ENCODE results near the gene RUNX2.

RUNX2 gene

DNA sequence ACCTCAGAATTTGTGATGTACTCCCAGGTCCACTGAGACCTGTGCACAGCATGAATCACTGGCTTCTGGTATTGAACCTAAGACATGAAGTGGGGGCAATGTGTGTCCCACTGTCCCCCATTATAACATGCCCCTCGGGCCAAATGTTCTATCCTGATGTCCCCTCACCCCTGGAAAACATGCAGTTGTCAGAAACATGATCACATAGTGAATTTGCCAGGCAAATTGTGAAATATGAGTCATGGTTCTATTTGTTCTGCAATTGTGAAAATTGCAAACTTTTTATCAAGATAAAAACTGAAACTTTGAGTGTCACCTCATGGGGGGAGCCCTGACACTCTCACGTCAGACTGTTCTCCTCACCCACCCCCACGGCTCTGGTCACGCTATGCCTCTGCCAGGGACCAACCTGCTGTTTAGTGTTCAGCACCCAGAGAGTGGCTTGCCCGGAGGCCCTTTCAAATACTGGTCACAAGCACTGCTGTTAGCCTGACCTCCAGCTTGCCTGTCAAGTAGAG, 382.2 kb downstream of the RUNX2 start:
- Histone ChIP-seq H2AK5ac (ENCODE audit: low read length) (no peak overlapping the region), H4K12ac (ENCODE audit: low read depth, low read length) (no peak overlapping the region), H3K79me1 (ENCODE audit: low read length) (no peaks in the 10 kb centered on the region), H2AFZ (ENCODE audit: insufficient read depth, low read length, poor library complexity) (no peak overlapping the region), H2BK120ac (ENCODE audit: insufficient read depth, low read length, poor library complexity) (no peak overlapping the region), H3K18ac (ENCODE audit: low read length) (no peak overlapping the region), H3K4ac (ENCODE audit: low read depth, low read length) (no peak overlapping the region), H3K4me3 (ENCODE audit: low read depth, low read length) (no peak overlapping the region), H3K4me2 (ENCODE audit: low read length) (no peak overlapping the region), H3K4me1 (ENCODE audit: control insufficient read depth in 1 of 2, insufficient read depth in 2 of 2, low read length in 2 of 2) (no peaks in the 10 kb centered on the region), H3K27me3 (ENCODE audit: insufficient read depth, low read length) (no peaks in the 10 kb centered on the region), H2BK12ac (ENCODE audit: low read length) (peak overlapping the region; percentile 61), H4K8ac (ENCODE audit: low read depth, low read length) (no peak overlapping the region), H3K23ac (ENCODE audit: low read length) (no peak overlapping the region), H2BK5ac (ENCODE audit: low read depth, low read length, poor library complexity) (no peak overlapping the region), H3K9ac (ENCODE audit: low read length) (no peak overlapping the region), H3K9me3 (ENCODE audit: insufficient read depth, low read depth, low read length) (no peaks in the 10 kb centered on the region), H3K14ac (ENCODE audit: low read length) (no peak overlapping the region), H4K91ac (ENCODE audit: low read depth, low read length) (no peak overlapping the region), H3K27ac (ENCODE audit: low read depth, low read length) (no peak overlapping the region), H3K79me2 (ENCODE audit: control insufficient read depth, insufficient read depth, low read length, poor library complexity) (no peaks in the 10 kb centered on the region), H3K36me3 (ENCODE audit: control insufficient read depth in 1 of 2, insufficient read depth in 2 of 2, low read length in 2 of 2) (no peaks in the 10 kb centered on the region)
- no CpG with 5 or more reads among the region's 5 CpGs for WGBS (ENCODE audit: extremely low coverage, insufficient coverage, insufficient read length)
- DNase-seq, result peak; percentile 27 to 43

DNA sequence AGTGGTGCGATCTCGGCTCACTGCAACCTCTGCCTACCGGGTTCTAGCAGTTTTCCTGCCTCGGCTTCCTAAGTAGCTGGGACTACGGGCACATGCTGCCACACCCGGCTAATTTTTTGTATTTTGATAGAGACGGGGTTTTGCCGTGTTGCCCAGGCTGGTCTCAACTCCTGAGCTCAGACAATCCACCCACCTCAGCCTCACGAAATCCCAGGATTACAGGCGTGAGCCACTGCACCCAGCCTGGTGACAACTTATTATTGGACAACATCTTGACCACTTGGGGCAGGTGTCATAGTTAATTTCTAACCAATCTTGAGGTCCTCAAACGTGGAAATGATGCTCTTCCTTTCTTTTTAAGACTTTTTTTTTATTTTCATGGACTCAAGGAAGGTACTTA, 383.9 kb downstream of the RUNX2 start:
- Histone ChIP-seq H2AFZ (ENCODE audit: insufficient read depth, low read length, poor library complexity) (no peak overlapping the region), H3K4ac (ENCODE audit: low read depth, low read length) (no peak overlapping the region), H4K91ac (ENCODE audit: low read depth, low read length) (no peak overlapping the region), H3K79me2 (ENCODE audit: control insufficient read depth, insufficient read depth, low read length, poor library complexity) (no peaks in the 10 kb centered on the region), H4K12ac (ENCODE audit: low read depth, low read length) (no peak overlapping the region), H2BK5ac (ENCODE audit: low read depth, low read length, poor library complexity) (no peak overlapping the region), H2BK12ac (ENCODE audit: low read length) (no peak overlapping the region), H3K79me1 (ENCODE audit: low read length) (no peaks in the 10 kb centered on the region), H3K23ac (ENCODE audit: low read length) (no peak overlapping the region), H3K4me3 (ENCODE audit: low read depth, low read length) (no peak overlapping the region), H3K9ac (ENCODE audit: low read length) (no peak overlapping the region), H3K27me3 (ENCODE audit: insufficient read depth, low read length) (no peaks in the 10 kb centered on the region), H2AK5ac (ENCODE audit: low read length) (no peak overlapping the region), H3K4me1 (ENCODE audit: control insufficient read depth in 1 of 2, insufficient read depth in 2 of 2, low read length in 2 of 2) (no peaks in the 10 kb centered on the region), H3K14ac (ENCODE audit: low read length) (no peak overlapping the region), H2BK120ac (ENCODE audit: insufficient read depth, low read length, poor library complexity) (no peak overlapping the region), H3K4me2 (ENCODE audit: low read length) (no peak overlapping the region), H4K8ac (ENCODE audit: low read depth, low read length) (no peak overlapping the region), H3K36me3 (ENCODE audit: control insufficient read depth in 1 of 2, insufficient read depth in 2 of 2, low read length in 2 of 2) (no peaks in the 10 kb centered on the region), H3K18ac (ENCODE audit: low read length) (no peak overlapping the region), H3K27ac (ENCODE audit: low read depth, low read length) (no peak overlapping the region), H3K9me3 (ENCODE audit: insufficient read depth, low read depth, low read length) (no peaks in the 10 kb centered on the region)
- no CpG with 5 or more reads among the region's 11 CpGs for WGBS (ENCODE audit: extremely low coverage, insufficient coverage, insufficient read length)
- no peak for DNase-seq

DNA sequence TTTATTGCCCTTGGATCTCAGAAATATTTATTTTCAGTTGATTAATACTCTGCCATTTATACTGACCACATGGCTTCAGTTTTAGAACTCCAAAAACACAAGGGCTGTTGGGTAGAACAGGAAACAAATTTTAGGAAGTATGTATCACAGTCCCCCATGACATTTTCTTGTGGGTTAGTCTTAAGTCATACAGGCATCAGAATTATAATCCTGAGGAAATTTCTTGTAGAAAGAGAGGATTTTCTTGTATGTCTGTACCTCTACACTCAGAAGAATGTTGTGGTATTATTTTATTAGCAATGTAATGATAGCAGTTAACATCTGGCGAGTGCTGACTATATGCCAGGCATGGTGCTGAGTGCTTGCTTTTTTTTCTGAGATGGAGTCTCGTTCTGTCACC, 384.7 kb downstream of the RUNX2 start:
- H4K12ac ChIP-seq (ENCODE audit: low read depth, low read length), result no peak overlapping the region
- H4K8ac ChIP-seq (ENCODE audit: low read depth, low read length), result no peak overlapping the region
- no peak overlapping the region for H3K23ac ChIP-seq (ENCODE audit: low read length)
- H3K36me3 ChIP-seq (ENCODE audit: control insufficient read depth in 1 of 2, insufficient read depth in 2 of 2, low read length in 2 of 2), result no peaks in the 10 kb centered on the region
- no peak overlapping the region for H4K91ac ChIP-seq (ENCODE audit: low read depth, low read length)
- H2AK5ac ChIP-seq (ENCODE audit: low read length), result no peak overlapping the region
- DNase-seq, result peak in 1 of 2 donors; percentile 4
- H3K4me1 ChIP-seq (ENCODE audit: control insufficient read depth in 1 of 2, insufficient read depth in 2 of 2, low read length in 2 of 2), result no peaks in the 10 kb centered on the region
- no peak overlapping the region for H2AFZ ChIP-seq (ENCODE audit: insufficient read depth, low read length, poor library complexity)
- H3K27me3 ChIP-seq (ENCODE audit: insufficient read depth, low read length), result no peaks in the 10 kb centered on the region
- no peak overlapping the region for H2BK120ac ChIP-seq (ENCODE audit: insufficient read depth, low read length, poor library complexity)
- no peak overlapping the region for H3K18ac ChIP-seq (ENCODE audit: low read length)
- H3K4me2 ChIP-seq (ENCODE audit: low read length), result no peak overlapping the region
- H3K27ac ChIP-seq (ENCODE audit: low read depth, low read length), result no peak overlapping the region
- no peak overlapping the region for H2BK12ac ChIP-seq (ENCODE audit: low read length)
- no peak overlapping the region for H3K4ac ChIP-seq (ENCODE audit: low read depth, low read length)
- WGBS (ENCODE audit: extremely low coverage, insufficient coverage, insufficient read length), result no CpG with 5 or more reads among the region's 2 CpGs
- no peaks in the 10 kb centered on the region for H3K79me1 ChIP-seq (ENCODE audit: low read length)
- no peak overlapping the region for H3K14ac ChIP-seq (ENCODE audit: low read length)
- H3K4me3 ChIP-seq (ENCODE audit: low read depth, low read length), result no peak overlapping the region
- no peaks in the 10 kb centered on the region for H3K79me2 ChIP-seq (ENCODE audit: control insufficient read depth, insufficient read depth, low read length, poor library complexity)
- no peak overlapping the region for H2BK5ac ChIP-seq (ENCODE audit: low read depth, low read length, poor library complexity)
- H3K9me3 ChIP-seq (ENCODE audit: insufficient read depth, low read depth, low read length), result no peaks in the 10 kb centered on the region
- no peak overlapping the region for H3K9ac ChIP-seq (ENCODE audit: low read length)

Measured in trophoblast cell (in vitro differentiated cells and primary cell).